HAP-1 (cell line): ENCODE results near the gene TBXA2R.

Experiments used
- DNase-seq, 2 experiments: peaks; one replicate each; pipeline ENCODE4 v3.0.0-alpha.2; 2016 to 2020; ENCODE audit warnings: low spot score in 2 of 2
- H3K27me3 ChIP-seq: fragments of 250-450 bp; sonication (Bioruptor Pico); 2 replicates; pipeline ENCODE4 v1.5.1; 2020; ENCODE audit warnings: low read depth, mild to moderate bottlenecking, moderate library complexity
- H3K36me3 ChIP-seq: fragments of 250-450 bp; sonication (Bioruptor Pico); replicated peaks from 2 replicates; pipeline ENCODE4 v1.5.1; 2020; ENCODE audit warnings: mild to moderate bottlenecking
- H3K4me1 ChIP-seq: fragments of 250-450 bp; sonication (Bioruptor Pico); 2 replicates; pipeline ENCODE4 v1.5.1; 2020; ENCODE audit warnings: mild to moderate bottlenecking
- H3K4me3 ChIP-seq: fragments of 250-450 bp; sonication (Bioruptor Pico); 2 replicates; pipeline ENCODE4 v1.5.1; 2020; ENCODE audit warnings: mild to moderate bottlenecking, moderate library complexity
- H3K9me3 ChIP-seq: fragments of 250-450 bp; sonication (Bioruptor Pico); 2 replicates; pipeline ENCODE4 v1.5.1; 2020; ENCODE audit warnings: mild to moderate bottlenecking, moderate library complexity
- in situ Hi-C: fragments of 300-500 bp; cut with MboI; formaldehyde crosslinking; loops from 3 replicates; pipeline ENCODE4 v1.14.3; 2020; ENCODE audit warnings: low sequenced_read_pairs, inconsistent platforms, mixed read lengths

The TBXA2R gene

DNA sequence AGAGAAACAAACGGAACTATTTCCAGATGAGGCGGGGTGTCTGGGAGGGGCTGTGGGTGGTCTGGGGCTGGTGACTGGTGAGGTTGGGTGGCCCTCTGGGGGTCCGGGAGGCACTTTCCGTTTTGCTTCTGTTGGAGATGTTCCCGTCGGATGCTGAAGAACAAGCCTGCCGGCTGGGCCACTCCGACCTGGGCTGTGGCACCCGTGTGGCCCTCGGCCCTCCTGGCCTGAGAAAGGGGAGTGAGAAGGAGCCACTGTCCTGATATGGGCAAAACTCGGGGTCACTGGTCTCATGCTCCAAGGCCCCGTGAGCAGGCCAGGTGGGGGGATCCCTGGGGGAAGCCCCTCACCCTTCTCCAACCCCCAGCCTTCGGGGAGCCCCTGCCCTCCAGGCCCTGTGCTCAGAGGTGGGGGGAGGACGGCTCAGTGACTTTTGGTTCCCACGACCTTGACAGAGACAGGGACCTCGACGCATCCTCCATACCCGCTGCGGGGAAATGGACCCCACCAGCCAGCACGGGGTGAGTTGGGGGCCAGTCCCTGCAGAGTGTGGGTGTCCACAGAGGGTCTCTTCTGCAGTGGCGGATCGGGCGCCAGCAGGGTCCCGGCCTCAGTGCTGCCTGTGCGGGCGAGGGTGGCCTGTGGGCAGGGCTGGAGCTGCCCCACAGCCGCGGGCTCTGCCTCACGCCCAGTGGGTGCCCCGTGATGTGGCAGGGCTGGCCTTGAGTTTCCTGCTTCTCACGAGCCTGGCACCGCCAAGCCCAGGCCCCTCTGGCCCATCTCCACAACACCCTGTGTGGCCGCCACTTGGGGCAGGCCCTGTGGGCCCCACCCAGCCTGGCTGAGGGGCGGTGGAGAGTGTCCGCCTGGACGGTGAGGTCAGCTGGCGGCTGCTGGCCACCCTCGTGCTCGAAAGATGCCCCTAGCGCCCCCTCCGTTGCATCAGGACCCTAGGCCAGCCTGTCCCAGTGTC lies 4.4 kb upstream of the TBXA2R start:
- no peak for DNase-seq
- no peaks in the 10 kb centered on the region for H3K27me3 ChIP-seq
- peaks cover 13% of the 10 kb centered on the region for H3K4me1 ChIP-seq
- no peaks in the 10 kb centered on the region for H3K9me3 ChIP-seq
- in situ Hi-C loops = no loop called here
- no peak overlapping the region for H3K4me3 ChIP-seq
- H3K36me3 ChIP-seq = peaks cover 12% of the 10 kb centered on the region

DNA sequence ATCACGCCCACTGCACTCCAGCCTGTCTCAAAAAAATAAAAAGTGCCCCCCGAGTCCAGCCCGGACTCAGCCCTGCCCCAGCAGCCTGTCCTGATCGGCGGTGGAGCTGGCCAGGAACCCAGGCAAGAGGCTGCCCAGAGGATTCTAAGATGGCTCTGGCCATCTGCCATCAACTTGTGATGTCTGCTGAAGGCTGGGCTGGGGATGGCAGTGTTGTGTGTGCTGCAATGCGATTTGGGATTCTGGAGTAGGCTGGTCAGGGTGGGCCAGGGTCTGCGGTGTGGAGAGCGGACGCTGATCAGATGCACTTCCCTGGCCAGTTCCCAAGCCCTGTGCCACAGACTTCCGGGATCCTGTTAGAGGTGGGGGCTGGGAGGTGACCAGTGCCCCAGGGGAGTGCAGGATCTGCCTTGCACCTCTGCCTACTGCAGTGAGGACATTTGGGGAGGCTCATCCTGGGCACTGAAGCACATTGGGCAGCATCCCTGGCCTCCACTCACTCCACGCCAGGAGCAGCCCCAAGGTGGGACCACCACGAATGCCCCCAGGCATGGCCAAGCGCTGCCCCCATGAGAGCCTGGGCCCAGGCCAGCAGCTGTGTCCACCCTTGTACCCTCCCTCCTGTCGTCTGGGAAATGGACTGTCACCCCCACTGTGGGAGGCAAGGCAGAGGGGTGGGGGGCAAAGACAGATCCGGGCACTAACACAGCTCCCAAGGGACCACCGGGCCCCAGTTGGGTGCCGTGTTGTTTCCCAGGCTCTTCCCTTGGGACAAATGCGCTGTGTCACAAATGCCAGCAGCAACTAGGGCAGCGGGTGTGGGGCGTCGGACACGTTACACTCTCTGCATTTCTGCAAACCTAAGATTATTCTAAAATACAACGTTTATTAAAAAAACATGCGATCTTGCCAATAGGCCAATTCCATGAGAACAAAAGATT lies 3.4 kb upstream of the TBXA2R start:
- Histone ChIP-seq H3K4me1 (peaks cover 17% of the 10 kb centered on the region), H3K4me3 (no peak overlapping the region)
- in situ Hi-C loops = no loop called here

DNA sequence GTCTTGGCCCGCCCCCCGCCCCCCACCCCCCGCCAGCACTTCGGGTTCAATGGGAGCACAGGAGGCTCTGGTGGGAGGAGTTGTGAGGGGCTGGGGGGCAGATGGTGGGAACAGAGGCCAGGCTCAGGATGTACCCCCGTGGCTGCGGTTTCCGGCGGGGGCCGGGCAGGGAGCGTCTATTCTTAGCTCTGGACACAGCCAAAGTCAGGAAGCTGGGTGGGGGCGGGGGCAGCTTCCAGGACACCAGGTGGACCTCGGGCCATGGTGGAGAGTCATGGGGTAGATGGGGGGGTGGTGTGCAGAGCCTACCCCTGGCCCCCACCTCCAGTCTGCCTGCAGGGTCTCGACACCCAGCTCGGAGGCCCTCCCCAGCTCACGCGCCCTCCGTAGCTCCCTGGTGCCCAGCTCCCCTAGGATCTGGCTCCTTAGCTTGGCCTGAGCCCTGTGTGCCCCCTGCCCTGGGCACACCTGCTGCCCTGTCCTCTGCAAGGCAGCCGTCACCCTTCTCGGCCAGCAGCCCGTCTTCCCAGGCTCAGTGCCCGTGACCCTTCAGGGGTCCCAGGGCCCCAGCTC lies 2.2 kb upstream of the TBXA2R start:
- Histone ChIP-seq H3K4me1 (peaks cover 17% of the 10 kb centered on the region), H3K9me3 (no peaks in the 10 kb centered on the region), H3K27me3 (no peaks in the 10 kb centered on the region), H3K36me3 (peaks cover 12% of the 10 kb centered on the region), H3K4me3 (no peak overlapping the region)
- no peak for DNase-seq
- in situ Hi-C loops = no loop called here

More for the DNA sequence above, 3.4 kb upstream of the TBXA2R start:
- Histone ChIP-seq H3K9me3 (no peaks in the 10 kb centered on the region), H3K36me3 (peaks cover 12% of the 10 kb centered on the region), H3K27me3 (no peaks in the 10 kb centered on the region)
- no peak for DNase-seq

DNA sequence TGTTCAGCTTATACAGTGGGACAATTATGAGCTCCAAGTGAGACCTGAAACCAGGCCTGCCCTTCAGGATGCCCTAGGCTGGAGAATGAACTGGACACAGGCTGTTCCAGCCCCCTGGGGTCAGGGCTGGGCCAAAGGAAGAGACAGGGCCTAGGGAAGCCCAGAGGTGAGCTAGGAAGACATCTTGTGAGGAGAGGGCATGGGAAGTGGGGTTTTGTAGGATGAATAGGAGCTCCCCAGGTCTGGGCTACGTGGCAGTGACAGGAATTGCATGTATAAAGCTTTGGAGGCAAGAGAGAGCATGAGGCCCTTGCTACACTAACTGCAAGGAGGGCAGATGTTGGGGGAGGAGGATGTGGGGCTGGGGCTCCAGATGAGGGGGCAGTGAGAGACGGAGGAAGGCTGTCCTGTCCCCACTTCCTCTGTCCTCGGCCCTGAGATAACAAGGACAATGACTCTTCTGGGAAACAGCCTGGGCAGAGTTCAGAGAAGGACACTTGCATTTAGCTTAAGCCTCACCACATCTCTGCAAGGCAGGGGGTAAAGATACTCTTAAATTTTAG lies 1.5 kb upstream of the TBXA2R start:
- Histone ChIP-seq H3K36me3 (peaks cover 12% of the 10 kb centered on the region), H3K4me3 (no peak overlapping the region), H3K27me3 (no peaks in the 10 kb centered on the region), H3K9me3 (no peaks in the 10 kb centered on the region), H3K4me1 (peaks cover 17% of the 10 kb centered on the region)
- no peak for DNase-seq
- in situ Hi-C loops = no loop called here

DNA sequence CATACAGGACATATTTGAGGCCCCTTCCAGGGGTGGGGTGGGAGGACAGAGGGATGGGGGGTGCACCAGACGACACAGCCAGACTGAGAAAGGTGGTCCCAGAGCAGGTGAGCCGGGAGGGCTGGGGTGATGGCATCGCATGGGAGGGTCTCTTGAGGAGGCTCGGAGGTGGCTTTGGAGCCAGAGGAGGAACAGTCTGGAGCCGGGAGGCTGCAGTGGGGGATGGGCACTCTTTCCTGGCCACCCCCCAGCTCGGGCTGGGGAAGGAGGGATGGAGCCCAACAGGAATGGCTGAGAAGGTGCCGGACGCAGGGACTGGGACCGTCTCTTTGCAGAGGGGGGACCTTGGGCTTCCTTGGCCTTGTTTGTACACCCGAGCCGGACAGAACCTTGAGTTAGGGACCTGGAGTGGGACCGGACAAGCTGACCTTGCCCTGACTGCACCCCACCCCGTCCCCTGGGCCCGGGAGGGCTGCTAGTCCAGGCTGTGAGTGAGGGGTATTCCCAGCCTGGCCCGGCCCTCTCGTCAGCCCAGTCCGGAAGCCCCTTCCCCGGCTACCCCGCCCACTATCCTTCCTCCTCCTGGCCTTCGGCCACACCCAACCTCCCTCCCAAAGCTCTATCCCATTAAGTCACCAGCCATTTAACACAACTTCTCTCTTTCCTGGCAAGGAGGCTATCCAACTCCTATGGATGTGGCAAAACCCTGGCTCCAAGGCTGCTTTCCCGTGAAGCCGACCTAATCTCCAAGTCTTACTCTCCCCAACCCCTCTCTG lies 816 bp upstream of the TBXA2R start:
- peak overlapping the region; percentile 46 for H3K4me3 ChIP-seq
- H3K36me3 ChIP-seq = peaks cover 12% of the 10 kb centered on the region
- no peaks in the 10 kb centered on the region for H3K27me3 ChIP-seq
- H3K4me1 ChIP-seq = peaks cover 17% of the 10 kb centered on the region
- DNase-seq = peak; percentile 37 to 68
- in situ Hi-C loops = no loop called here
- no peaks in the 10 kb centered on the region for H3K9me3 ChIP-seq

DNA sequence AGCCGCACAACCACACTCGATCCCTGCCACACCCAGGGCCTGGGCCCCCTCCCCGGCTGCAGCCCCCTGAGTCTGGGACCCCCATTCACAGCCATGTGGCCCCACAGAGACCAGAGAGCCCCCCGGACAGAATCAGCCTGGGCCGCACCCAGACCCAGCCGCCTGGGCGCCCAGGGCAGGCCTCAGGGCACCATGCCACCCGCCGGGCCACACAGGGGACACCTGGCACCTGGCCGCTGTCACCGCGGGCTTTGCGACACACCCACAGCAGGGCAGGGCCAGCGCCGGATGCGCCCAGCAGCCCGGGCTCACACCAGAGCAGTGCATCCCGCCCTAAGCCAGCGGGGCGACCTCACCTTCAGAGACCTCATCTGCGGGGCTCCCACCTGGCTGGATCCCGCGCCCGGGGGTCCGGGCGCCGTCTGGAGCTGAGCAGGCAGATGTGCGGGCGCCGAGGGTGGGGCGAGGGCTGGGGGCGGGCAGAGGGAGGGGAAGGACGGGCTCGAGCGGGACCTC lies 443 bp downstream of the TBXA2R start:
- peak in 1 of 2 experiments; percentile 58 for DNase-seq
- H3K4me1 ChIP-seq = peaks cover 17% of the 10 kb centered on the region
- peak overlapping the region; percentile 46 for H3K4me3 ChIP-seq
- peaks cover 5% of the 10 kb centered on the region for H3K36me3 ChIP-seq
- H3K27me3 ChIP-seq = no peaks in the 10 kb centered on the region
- no peaks in the 10 kb centered on the region for H3K9me3 ChIP-seq
- in situ Hi-C loops = no loop called here

DNA sequence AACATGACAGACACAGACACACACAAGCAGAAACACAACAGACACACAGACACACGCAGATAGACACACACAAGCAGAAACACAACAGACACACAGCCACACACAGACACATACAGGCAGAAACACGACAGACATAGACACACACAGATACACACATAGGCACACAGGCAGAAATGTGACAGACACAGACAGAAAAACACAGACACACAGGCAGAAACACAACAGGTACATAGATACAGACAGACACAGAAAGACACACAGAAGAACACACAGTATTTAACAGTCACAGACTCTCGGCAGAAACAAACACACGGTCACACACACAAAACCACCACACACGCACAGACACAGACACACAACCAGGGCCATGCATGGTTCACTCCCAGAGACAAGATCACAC lies 905 bp downstream of the TBXA2R start:
- no peaks in the 10 kb centered on the region for H3K27me3 ChIP-seq
- H3K4me1 ChIP-seq = peaks cover 17% of the 10 kb centered on the region
- H3K9me3 ChIP-seq = no peaks in the 10 kb centered on the region
- peaks cover under 1% of the 10 kb centered on the region for H3K36me3 ChIP-seq
- DNase-seq = no peak
- in situ Hi-C loops = no loop called here
- H3K4me3 ChIP-seq = peak overlapping the region; percentile 46

DNA sequence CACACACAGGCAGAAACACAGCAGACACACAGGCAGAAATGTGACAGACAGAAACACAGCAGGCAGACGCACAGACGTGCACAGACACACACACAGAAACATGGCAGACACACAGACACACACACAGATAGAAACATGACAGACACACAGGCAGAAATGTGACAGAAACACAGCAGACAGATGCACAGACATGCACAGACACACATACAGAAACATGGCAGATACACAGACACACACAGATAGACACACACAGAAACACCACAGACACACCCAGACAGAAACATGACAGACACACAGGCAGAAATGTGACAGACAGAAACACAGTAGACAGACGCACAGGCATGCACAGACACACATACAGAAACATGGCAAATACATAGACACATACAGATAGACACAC lies 1.3 kb downstream of the TBXA2R start:
- in situ Hi-C loops = no loop called here
- no peak overlapping the region for H3K4me3 ChIP-seq
- H3K4me1 ChIP-seq = peaks cover 17% of the 10 kb centered on the region
- H3K36me3 ChIP-seq = no peaks in the 10 kb centered on the region; the same call in 1 of the 2 replicates
- no peaks in the 10 kb centered on the region for H3K27me3 ChIP-seq
- DNase-seq = no peak
- no peaks in the 10 kb centered on the region for H3K9me3 ChIP-seq

DNA sequence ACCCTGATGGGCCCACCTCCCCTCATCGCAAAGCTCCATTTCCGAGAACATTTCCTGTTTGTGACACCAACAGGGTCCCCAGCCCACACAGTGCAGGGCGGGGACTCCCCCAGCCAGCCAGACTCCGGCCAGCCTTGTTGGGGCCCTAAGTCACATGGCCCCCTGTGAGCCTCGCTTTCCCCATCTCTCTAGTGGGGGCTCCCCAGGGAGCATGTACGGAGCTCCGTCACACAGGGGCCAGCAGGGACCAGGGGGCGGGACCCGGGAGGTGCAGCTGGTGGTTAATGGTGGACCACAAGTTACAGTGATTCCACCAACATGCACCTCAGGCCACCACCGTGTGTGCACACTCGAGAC lies 1.7 kb downstream of the TBXA2R start:
- Histone ChIP-seq H3K9me3 (no peaks in the 10 kb centered on the region), H3K36me3 (no peaks in the 10 kb centered on the region; the same call in 1 of the 2 replicates), H3K4me3 (no peak overlapping the region), H3K27me3 (no peaks in the 10 kb centered on the region), H3K4me1 (peaks cover 17% of the 10 kb centered on the region)
- no peak for DNase-seq
- in situ Hi-C loops = no loop called here

DNA sequence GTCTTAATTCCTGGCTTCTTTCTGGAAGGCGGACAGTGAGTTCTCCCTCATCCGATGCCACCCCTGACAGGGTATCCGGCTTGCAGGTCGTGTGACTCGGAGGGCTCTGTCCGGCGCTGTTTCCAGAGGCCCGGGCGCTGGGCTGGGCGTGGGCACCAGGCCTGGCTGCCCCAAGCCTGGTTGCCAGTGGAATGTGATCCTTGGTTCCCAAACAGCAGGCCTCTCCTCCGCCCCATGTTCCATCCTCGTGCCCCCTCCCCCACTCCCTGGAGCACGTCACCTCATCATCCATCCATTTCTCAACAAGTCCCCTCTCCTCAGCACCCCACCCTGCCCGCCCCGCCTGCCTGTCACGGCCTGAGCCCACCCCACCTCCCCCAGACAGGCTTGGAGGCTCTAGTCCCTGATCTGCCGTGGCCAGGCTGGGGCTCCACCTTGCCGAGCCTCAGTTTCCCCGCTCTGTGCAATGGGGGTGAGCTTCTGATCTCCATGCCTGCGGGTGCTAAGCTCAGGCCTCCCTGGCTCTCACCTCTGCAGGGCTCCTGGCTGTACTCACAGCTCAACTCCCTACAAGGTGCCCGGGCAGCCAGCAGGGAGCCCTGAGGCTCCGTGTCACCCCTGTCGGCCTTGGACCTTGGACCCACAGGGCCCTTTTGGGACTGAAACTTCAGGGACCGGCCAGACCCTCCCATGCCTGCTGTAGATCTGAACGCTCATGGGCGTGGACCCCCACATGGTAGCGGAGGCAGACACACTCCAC lies 2.3 kb downstream of the TBXA2R start:
- no peaks in the 10 kb centered on the region; the same call in 1 of the 2 replicates for H3K36me3 ChIP-seq
- H3K4me1 ChIP-seq = peaks cover 17% of the 10 kb centered on the region
- no peak for DNase-seq
- in situ Hi-C loops = no loop called here
- no peak overlapping the region for H3K4me3 ChIP-seq
- no peaks in the 10 kb centered on the region for H3K27me3 ChIP-seq
- H3K9me3 ChIP-seq = no peaks in the 10 kb centered on the region

DNA sequence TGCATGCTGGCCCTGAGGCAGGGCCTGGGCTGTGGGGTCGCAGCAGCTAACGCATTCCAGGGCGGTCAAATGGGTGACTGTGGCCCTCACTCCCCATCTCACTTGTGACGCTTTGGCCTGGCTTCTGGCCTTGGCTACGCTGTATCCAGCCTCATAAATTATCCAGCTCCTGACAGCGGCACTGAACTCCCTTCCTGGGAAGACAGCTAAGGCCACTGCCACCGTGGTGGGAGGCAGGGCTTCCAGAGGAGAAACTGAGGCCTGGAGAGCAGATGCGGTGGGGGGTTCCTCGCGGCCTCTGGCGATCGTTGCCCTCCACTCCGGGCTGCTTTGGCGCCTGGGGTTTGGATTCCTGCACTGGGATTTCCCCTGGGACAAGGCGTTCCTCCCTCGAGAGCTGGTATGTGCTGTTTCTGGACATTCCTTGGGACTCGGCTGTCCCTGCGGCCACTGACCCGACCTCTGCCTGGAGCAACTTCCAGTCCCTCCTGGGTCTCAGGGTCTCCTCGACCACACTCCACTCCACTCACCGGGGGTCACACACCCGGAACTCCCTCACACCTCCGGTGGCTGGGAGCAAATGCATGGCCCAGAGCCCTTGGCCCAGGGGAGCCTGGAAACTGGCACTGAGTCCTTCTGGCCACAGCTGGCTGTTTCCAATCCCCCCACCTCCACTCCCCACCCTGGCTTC lies 3.4 kb downstream of the TBXA2R start:
- H3K27me3 ChIP-seq = no peaks in the 10 kb centered on the region
- no peaks in the 10 kb centered on the region for H3K9me3 ChIP-seq
- H3K4me3 ChIP-seq = no peak overlapping the region
- DNase-seq = no peak
- H3K4me1 ChIP-seq = peaks cover 17% of the 10 kb centered on the region
- H3K36me3 ChIP-seq = no peaks in the 10 kb centered on the region
- in situ Hi-C loops = no loop called here

DNA sequence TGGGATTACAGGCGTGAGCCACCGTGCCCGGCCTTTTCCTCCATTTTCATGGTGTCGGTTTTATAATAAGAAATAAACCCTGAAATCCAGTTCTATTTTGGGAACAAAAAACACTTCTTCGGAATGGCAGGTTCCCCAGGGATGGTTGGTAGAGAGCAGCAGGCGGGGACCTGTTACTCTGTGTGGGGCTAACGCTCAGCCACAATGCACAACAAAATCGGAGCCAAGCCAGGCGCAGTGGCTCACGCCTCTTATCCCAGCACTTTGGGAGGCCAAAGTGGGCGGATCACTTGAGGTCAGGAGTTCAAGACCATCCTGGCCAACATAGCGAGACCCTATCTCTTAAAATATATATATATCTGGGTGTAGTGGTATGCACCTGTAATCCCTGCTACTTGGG lies 5.7 kb downstream of the TBXA2R start:
- DNase-seq = no peak
- Histone ChIP-seq H3K27me3 (no peaks in the 10 kb centered on the region), H3K36me3 (no peaks in the 10 kb centered on the region), H3K4me1 (peaks cover 4% of the 10 kb centered on the region), H3K4me3 (no peak overlapping the region), H3K9me3 (no peaks in the 10 kb centered on the region)
- in situ Hi-C loops = no loop called here
